GM12878 (cell line): Measurements from ENCODE around the gene TRMO. TPM values are rescaled to one million over a fixed set of nuclear protein-coding genes. Genes with fewer than 3 reads are reported as not detected.

Experiments
- ATAC-seq: fragments of 200-7000 bp; cut with Tn5 transposase; 3 replicates; pipeline ENCODE4 v1.9.1; 2020; ENCODE audit warnings: mild to moderate bottlenecking, moderate library complexity
- BruUV-seq: library from RNA; stranded (reverse); fragments of 400-500 nt; replicated peaks from 2 replicates; lab custom pipeline; 2021; lab: Mats Ljungman, UMichigan
- CTCF ChIA-PET: fragments of 300-600 bp; sonication (Branson Sonifier 250); formaldehyde crosslinking; extraction: SDS; loops from one replicate; lab custom pipeline; 2021; ENCODE audit warnings: inconsistent platforms; lab: Yijun Ruan, JAX
- POLR2A ChIA-PET: fragments of 350-600 bp; formaldehyde crosslinking; extraction: SDS; loops from one replicate; lab custom pipeline; 2021; ENCODE audit warnings: inconsistent platforms; lab: Charles Lee
- RAD21 ChIA-PET: fragments of 300-600 bp; sonication (Branson Sonifier 250); formaldehyde crosslinking; loops from one replicate; lab custom pipeline; 2023; ENCODE audit warnings: antibody characterized with exemption; ENCODE audit not compliant: unreplicated experiment; lab: Charles Lee
- SMC1A ChIA-PET: fragments of 300-600 bp; sonication (Branson Sonifier 250); formaldehyde crosslinking; loops from one replicate; lab custom pipeline; 2023; ENCODE audit not compliant: unreplicated experiment, uncharacterized antibody; lab: Charles Lee
- DNase-seq: peaks from one replicate; pipeline ENCODE4 v3.0.0-alpha.2; 2011; ENCODE audit warnings: low read depth, low spot score
- FAIRE-seq: peaks from 3 replicates; lab custom pipeline; 2011; peaks lifted over from hg19 to GRCh38; lab: Jason Lieb, UNC
- H2AFZ ChIP-seq: 2 replicates; pipeline ENCODE4 v1.6.0; 2011; ENCODE audit warnings: low read depth, low read length, control low read depth; ENCODE audit not compliant: control insufficient read depth
- H3K27ac ChIP-seq: 2 replicates; pipeline ENCODE4 v1.5.1; 2011; ENCODE audit warnings: control low read depth; ENCODE audit not compliant: control insufficient read depth, insufficient read depth
- H3K27me3 ChIP-seq, 2 experiments: replicated peaks in 1 of 2; 2 replicates each; pipeline versions ENCODE4 v1.6.0 to v1.6.1; 2011; ENCODE audit warnings: low read length in 1 of 2; ENCODE audit not compliant: control insufficient read depth in 2 of 2, insufficient read depth in 2 of 2
- H3K36me3 ChIP-seq, 2 experiments: 2 replicates each; pipeline ENCODE4 v1.5.1; 2011; ENCODE audit warnings: low read length in 1 of 2; ENCODE audit not compliant: control insufficient read depth in 2 of 2, insufficient read depth in 2 of 2
- H3K4me1 ChIP-seq: 2 replicates; pipeline ENCODE4 v1.6.1; 2011; ENCODE audit warnings: mild to moderate bottlenecking, low read length, moderate library complexity, mixed read lengths; ENCODE audit not compliant: control insufficient read depth, insufficient read depth
- H3K4me2 ChIP-seq: 2 replicates; pipeline ENCODE4 v1.6.0; 2011; ENCODE audit warnings: control low read depth; ENCODE audit not compliant: control insufficient read depth, insufficient read depth
- H3K4me3 ChIP-seq: fragments of 200-600 bp; sonication (generic); 2 replicates; pipeline ENCODE4 v1.5.1; 2016
- H3K79me2 ChIP-seq: 2 replicates; pipeline ENCODE4 v1.6.0; 2011; ENCODE audit warnings: low read length; ENCODE audit not compliant: control insufficient read depth, insufficient read depth
- H3K9ac ChIP-seq: 2 replicates; pipeline ENCODE4 v1.8.0; 2011; ENCODE audit warnings: low read length, control low read depth, mixed read lengths; ENCODE audit not compliant: control insufficient read depth, insufficient read depth
- H3K9me3 ChIP-seq: replicated peaks from 3 replicates; pipeline ENCODE4 v1.5.1; 2011; ENCODE audit warnings: mild to moderate bottlenecking, low read length; ENCODE audit not compliant: control insufficient read depth, insufficient read depth
- H4K20me1 ChIP-seq: 2 replicates; pipeline ENCODE4 v1.6.0; 2011; ENCODE audit not compliant: control insufficient read depth, insufficient read depth
- ELK1 ChIP-seq: IDR thresholded peaks from 2 replicates; pipeline ENCODE4 v1.6.1; 2012; ENCODE audit warnings: low read depth, low read length, improper control_type of control experiment
- RFX5 ChIP-seq: IDR thresholded peaks from 2 replicates; pipeline ENCODE4 v1.6.1; 2011; ENCODE audit warnings: low read depth, low read length, improper control_type of control experiment
- YBX1 ChIP-seq: fragments of 450-650 bp; IDR thresholded peaks from 2 replicates; pipeline ENCODE4 v1.6.1; 2016; ENCODE audit warnings: antibody characterized with exemption
- ZNF217 ChIP-seq: fragments of 450-650 bp; IDR thresholded peaks from 2 replicates; pipeline ENCODE4 v1.6.1; 2017; ENCODE audit warnings: antibody characterized with exemption, mild to moderate bottlenecking
- ZNF592 ChIP-seq: fragments of 450-650 bp; IDR thresholded peaks from 2 replicates; pipeline ENCODE4 v1.6.1; 2017; ENCODE audit warnings: mild to moderate bottlenecking, moderate library complexity
- WGBS: methylation state at CpG from one replicate; pipeline ENCODE4 v1.1.6; 2016; ENCODE audit warnings: low lambda C conversion rate; ENCODE audit not compliant: insufficient replicate concordance, insufficient coverage; ENCODE audit errors: missing lambda C conversion rate; 5-methylcytosine and 5-hydroxymethylcytosine counted together
- in situ Hi-C: fragments of 300-500 bp; cut with MboI; formaldehyde crosslinking; loops from 9 replicates; pipeline ENCODE4 v1.14.3; 2018; ENCODE audit warnings: mixed read lengths
- intact Hi-C: fragments of 100-400 bp; cut with micrococcal nuclease; formaldehyde crosslinking; loops from one replicate; pipeline ENCODE4 v1.14.2; 2022; ENCODE audit not compliant: unreplicated experiment
- polyA plus RNA-seq, 11 experiments: library from polyadenylated mRNA; depleted of rRNA in 4 of 11; unstranded in 6 of 11; stranded (reverse) in 5 of 11; fragments of >200 nt; fragmentation: Nextera tagmentation in 4 of 11; fragmentation: Illumina TruSeq in 1 of 11; extraction: Ambion mirVana in 4 of 11; extraction: Trizol in 1 of 11; gene quantifications; 1 replicate in 1 of 11; 2 replicates in 10 of 11; pipeline versions ENCODE4 v1.2.1 to v1.2.3, GENCODE V29; 2011 to 2016; ENCODE audit warnings: inconsistent platforms in 2 of 11, missing spikeins in 2 of 11, low read depth in 1 of 11
- total RNA-seq, 4 experiments: library from RNA; depleted of rRNA in 3 of 4; stranded (reverse); fragments of >200 nt in 3 of 4; fragmentation: Illumina TruSeq in 1 of 4; extraction: Trizol in 1 of 4; gene quantifications; 2 replicates each; pipeline versions ENCODE4 v1.2.1 to v1.2.3, GENCODE V29; 2013 to 2021

TRMO gene
- total and polyA plus RNA-seq, 10 of the 15 experiments (the other 5 are each of a cell fraction or from before 2014, with no cell fraction given) = 5.8 to 23.6 (median 15.3) TPM

- H3K36me3 ChIP-seq = peaks cover 0 to 2% of the 10 kb centered on the region in 2 experiments; a peak in 2 of 4 replicates
- ATAC-seq (no peak), FAIRE-seq (no peak), DNase-seq (no peak)
- ChIA-PET CTCF (interaction anchor here (0.6 to 6.9 kb wide), 10 partner anchors 10 to 1055 kb away, joined by 3 to 95 read pairs (median 18); partner anchors contain the start of genes TRMO and XPA), RAD21 (interaction anchor here (0.6 kb wide), 1 partner anchor 63 kb away, joined by 3 read pairs; no protein-coding TSS in a partner anchor), POLR2A (no interaction called here), SMC1A (interaction anchor here (0.9 to 3.8 kb wide), 5 partner anchors 12 to 435 kb away, joined by 3 to 32 read pairs (median 4); no protein-coding TSS in a partner anchor)
- H3K27ac ChIP-seq = no peak overlapping the region
- in situ Hi-C loops (loop anchor here (5.0 kb wide), 1 partner anchor 196 kb away; no protein-coding TSS in a partner anchor), intact Hi-C loops (no loop called here)
- no peak overlapping the region for H2AFZ ChIP-seq
- peaks cover 8% of the 10 kb centered on the region; the same call in 1 of the 2 replicates for H3K4me1 ChIP-seq
- no peak overlapping the region for H3K4me2 ChIP-seq
- H3K9me3 ChIP-seq = no peaks in the 10 kb centered on the region
- H3K79me2 ChIP-seq = peaks cover 2% of the 10 kb centered on the region
- WGBS = 84% methylated on average over 1 of the region's 1 CpG
- no peak overlapping the region for H3K9ac ChIP-seq
- BruUV-seq = no TSS peak
- TF ChIP-seq ELK1 (no peak), YBX1 (no peak), ZNF217 (no peak), ZNF592 (no peak), RFX5 (no peak)
- H4K20me1 ChIP-seq = no peaks in the 10 kb centered on the region
- H3K4me3 ChIP-seq = no peak overlapping the region
- no peaks in the 10 kb centered on the region for H3K27me3 ChIP-seq
Observed at GRCh38 chr9:97903177-97903576, 19.1 kb downstream of the TRMO start.
